CD4-positive, alpha-beta T cell treated with Interferon alpha-2 for 1 hour (primary cell): ENCODE measurements around the gene DCLK2.

Experiments used
- DNase-seq, 2 donors: peaks; one replicate each; pipeline ENCODE4 v3.0.0-alpha.2; 2020 to 2022

DCLK2 gene

GRCh38 chr4:150247184-150247583 is 168.9 kb downstream of the DCLK2 start:
- DNase-seq = no peak

- DNase-seq = no peak
These were observed 169.9 kb downstream of the DCLK2 start for GRCh38 chr4:150248181-150248580.

GRCh38 chr4:150250293-150250997 is 172.2 kb downstream of the DCLK2 start:
- DNase-seq = no peak

- DNase-seq = no peak
These were observed 172.9 kb downstream of the DCLK2 start for GRCh38 chr4:150250998-150251651.

GRCh38 chr4:150251752-150252190 is 173.5 kb downstream of the DCLK2 start:
- DNase-seq = no peak

GRCh38 chr4:150252306-150252705 is 174.1 kb downstream of the DCLK2 start:
- no peak for DNase-seq

- DNase-seq = no peak
These were observed 174.5 kb downstream of the DCLK2 start for GRCh38 chr4:150252741-150253140.

GRCh38 chr4:150253416-150253815 is 175.2 kb downstream of the DCLK2 start:
- DNase-seq = no peak

- no peak for DNase-seq
These were observed 175.9 kb downstream of the DCLK2 start for GRCh38 chr4:150253965-150254630.

GRCh38 chr4:150255610-150256224 is 177.5 kb downstream of the DCLK2 start:
- DNase-seq = no peak

- no peak for DNase-seq
These were observed 178.0 kb downstream of the DCLK2 start for GRCh38 chr4:150256225-150256620.

GRCh38 chr4:150256841-150257730 is 178.8 kb downstream of the DCLK2 start:
- DNase-seq = no peak

GRCh38 chr4:150258569-150258968 is 180.3 kb downstream of the DCLK2 start:
- no peak for DNase-seq

GRCh38 chr4:150259861-150260567 is 181.8 kb downstream of the DCLK2 start:
- no peak for DNase-seq

GRCh38 chr4:150261571-150261970 is 183.3 kb downstream of the DCLK2 start:
- DNase-seq = no peak

- DNase-seq = no peak
These were observed 184.4 kb downstream of the DCLK2 start for GRCh38 chr4:150262611-150263010.

GRCh38 chr4:150264595-150265161 is 186.4 kb downstream of the DCLK2 start:
- DNase-seq = no peak

- no peak for DNase-seq
These were observed 187.6 kb downstream of the DCLK2 start for GRCh38 chr4:150265806-150266205.

GRCh38 chr4:150268444-150268843 is 190.2 kb downstream of the DCLK2 start:
- no peak for DNase-seq

GRCh38 chr4:150278206-150278605 is 200.0 kb downstream of the DCLK2 start:
- DNase-seq = no peak

- no peak for DNase-seq
These were observed 202.0 kb downstream of the DCLK2 start for GRCh38 chr4:150280081-150280895.
